Nucleus accumbens (tissue), 56 donors: ENCODE measurements around the gene EXOC4.
"Not testable (repeated sequence)": the region's sequence is repeated elsewhere in the genome, so short reads cannot be mapped to it uniquely, and the experiment has no call there.

Experiments used
- DNase-seq, 56 donors: peaks; one replicate each; lab custom pipeline; 2025; lab: John Stamatoyannopoulos, UW

EXOC4 gene

DNA sequence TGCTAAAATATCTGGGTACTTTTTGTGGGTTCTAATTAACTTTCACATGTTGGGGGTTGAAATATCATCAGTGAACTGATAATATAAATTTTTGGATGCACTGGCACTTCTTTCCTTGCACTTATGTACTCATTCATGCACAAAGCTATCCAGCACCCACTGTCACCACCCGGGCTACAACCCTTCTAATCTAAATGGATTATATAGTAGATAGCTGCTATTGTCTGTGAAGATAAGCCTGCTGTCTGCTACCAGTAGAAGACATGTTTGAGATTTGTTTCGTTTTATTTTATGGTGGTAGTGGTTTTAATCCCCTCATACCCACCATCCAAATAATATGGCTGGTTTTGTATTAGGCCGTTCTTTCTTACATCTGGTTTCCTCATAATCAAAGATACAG is 520.7 kb downstream of the EXOC4 start:
- no peak for DNase-seq

DNA sequence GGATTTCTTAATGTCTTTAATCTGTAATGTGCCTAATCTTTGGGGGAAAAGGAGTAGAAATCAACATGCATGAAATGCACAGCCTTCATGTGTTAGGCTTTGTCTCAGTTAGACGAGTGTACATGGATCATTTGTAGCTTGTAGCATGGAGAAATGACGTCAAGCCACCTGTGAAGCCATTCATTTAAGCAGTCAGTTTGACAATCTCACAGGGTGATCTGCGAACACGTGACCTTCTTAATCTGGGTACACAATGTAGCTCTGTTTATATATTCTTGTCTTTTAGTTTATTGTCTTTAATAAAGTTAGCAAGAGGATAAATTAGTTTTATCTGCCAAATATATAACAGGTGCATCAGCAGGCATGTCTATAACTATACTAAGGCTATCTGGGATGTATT is 522.3 kb downstream of the EXOC4 start:
- no peak for DNase-seq

GRCh38 chr7:133776266-133776665 is 523.4 kb downstream of the EXOC4 start:
- no peak for DNase-seq

- DNase-seq: no peak
These were observed 524.8 kb downstream of the EXOC4 start for GRCh38 chr7:133777701-133778100.

GRCh38 chr7:133778472-133778871 is 525.6 kb downstream of the EXOC4 start:
- DNase-seq: no peak

- DNase-seq: not testable (repeated sequence)
These were observed 526.7 kb downstream of the EXOC4 start for GRCh38 chr7:133779538-133779937.

- DNase-seq: no peak
These were observed 528.0 kb downstream of the EXOC4 start for GRCh38 chr7:133780912-133781311.

GRCh38 chr7:133781486-133782090 is 528.7 kb downstream of the EXOC4 start:
- no peak for DNase-seq

DNA sequence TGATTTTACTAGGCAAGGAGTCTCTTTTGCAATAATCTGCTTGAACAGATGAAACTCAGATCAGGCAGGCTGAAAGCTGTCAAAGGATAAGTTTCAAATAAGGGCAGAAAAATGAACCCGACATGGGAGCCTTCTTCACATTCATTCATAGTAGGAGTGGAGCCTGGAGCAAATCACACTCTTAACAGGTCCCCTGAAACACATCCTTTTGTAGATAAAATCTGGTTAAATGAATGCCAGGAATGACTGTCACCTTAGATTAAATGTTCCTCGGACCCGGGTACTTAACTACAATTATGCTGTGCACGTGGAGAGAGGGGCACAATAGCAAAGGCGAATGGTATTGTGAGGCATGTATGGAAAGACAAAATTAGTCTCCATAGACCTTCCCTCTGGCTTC is 529.6 kb downstream of the EXOC4 start:
- no peak for DNase-seq

- DNase-seq: no peak
These were observed 530.4 kb downstream of the EXOC4 start for GRCh38 chr7:133783276-133783675.

DNA sequence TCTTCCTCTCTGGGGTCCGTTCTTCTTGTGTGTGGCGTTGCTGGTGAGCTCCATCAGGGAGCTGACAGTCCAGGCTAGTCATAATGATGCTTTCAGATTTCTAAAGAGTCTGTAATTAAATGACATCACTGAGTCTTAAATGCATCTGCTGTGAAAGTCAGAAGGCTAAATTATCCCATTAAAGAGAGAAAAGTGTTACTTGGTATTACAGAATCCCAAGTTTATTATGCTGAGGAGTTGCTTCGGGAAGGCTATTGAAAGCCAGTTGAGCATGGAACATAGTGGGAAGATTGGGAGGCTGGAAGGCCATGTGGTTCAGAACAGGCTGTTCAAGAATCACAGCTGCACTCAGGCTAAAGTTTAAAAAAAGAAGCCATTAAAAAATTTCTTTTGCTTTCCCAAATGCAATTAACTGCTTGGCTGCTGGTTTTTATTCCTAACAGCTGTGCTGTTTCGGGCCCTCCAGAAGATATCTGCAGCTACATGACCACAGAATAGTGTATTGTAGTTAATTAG is 531.7 kb downstream of the EXOC4 start:
- no peak for DNase-seq

DNA sequence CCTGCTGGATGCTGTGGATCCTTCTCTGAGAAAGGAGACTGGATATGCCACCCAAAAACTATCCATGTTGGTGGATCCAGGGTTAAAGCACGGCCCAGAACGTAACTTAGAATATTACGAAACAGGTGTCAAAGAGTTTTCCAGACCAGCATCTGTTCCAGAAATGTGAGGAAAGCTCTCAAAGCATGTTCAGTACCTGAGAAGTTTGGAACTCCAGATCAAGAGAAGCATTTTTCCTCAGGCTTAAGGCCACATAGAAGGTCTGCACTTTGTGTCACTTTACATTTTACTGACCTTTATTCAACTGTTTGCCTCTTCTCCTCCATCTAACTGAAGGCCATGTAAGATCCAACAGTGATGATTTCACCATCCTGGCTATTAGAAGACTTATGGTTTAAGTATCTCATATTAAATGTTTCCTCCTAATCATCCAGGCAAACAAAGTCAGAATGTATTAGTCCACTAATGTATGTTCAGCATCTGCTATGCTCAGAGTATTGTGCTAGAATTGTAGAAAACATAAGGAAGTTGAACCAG is 533.6 kb downstream of the EXOC4 start:
- no peak for DNase-seq

GRCh38 chr7:133789974-133790373 is 537.1 kb downstream of the EXOC4 start:
- no peak for DNase-seq

- DNase-seq: no peak
These were observed 538.0 kb downstream of the EXOC4 start for GRCh38 chr7:133790911-133791310.

DNA sequence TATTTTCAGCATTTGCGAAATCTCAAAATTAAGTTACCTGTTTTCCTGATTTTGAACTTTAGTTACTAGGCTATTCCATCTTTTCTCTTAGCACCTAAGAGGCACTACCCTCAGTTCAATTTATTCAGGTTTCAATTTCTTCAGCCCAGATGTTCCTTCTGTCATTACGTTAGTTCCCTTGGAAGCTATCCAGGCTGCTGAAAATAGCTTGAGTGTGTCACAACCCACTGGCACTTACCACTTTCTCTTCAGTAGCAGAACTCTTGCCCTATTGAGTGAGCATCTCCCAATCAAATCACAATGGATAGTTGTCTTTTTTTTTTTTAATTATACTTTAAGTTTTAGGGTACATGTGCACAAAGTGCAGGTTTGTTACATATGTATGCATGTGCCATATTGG is 541.6 kb downstream of the EXOC4 start:
- DNase-seq: no peak

GRCh38 chr7:133795068-133795665 is 542.3 kb downstream of the EXOC4 start:
- DNase-seq: no peak

- no peak for DNase-seq
These were observed 544.2 kb downstream of the EXOC4 start for GRCh38 chr7:133796782-133797745.

DNA sequence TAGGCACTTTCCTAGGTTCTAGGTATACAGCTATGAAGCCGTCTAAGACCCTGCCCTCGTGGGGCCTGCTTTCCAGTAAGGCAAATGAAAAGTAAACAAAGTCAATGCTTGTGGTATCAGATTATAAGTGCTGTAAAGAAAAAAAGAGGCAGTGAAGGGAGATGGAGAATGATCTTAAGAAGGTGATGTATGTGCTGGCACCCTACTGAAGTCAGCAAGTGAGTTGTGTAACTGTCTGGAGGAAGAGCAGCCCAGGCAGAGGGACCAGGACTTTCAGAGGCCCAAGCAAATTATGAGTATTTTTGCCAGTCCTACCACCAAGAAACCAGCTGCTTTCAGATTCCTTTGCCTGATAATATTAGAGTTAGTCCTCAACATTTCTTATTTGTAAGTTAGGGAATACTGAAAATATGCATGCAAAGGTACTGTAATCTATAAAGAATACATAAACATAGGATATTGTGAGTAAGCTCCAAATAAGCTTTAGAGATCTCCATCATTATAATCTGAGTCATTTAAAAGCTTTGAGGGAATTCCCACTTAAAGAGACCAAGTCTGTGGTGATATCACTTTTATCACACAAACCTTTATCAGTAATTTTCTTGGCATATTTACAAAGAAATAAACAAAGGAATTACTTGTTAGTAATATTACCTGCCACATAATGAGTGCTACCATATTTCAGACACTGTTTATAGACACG is 545.1 kb downstream of the EXOC4 start:
- DNase-seq: no peak

GRCh38 chr7:133801341-133801740 is 548.5 kb downstream of the EXOC4 start:
- no peak for DNase-seq

DNA sequence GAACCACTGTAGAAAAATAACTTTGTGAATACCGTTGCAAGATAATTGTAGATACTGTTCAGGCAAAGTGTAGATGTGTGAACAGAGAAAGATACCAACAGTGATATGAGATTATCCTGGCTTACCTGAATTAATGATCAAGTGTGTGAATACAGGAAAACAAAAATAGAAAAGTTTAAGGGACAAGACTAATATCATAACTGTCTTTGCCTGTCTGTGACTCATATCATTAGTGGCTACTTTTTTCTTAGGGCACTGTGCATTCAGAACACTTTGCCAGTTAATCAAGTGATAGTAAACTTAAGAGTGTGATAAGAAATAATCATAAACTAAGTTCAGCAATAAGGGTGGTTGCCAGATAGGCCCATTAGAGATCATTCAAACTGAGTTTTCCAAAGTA is 551.2 kb downstream of the EXOC4 start:
- no peak for DNase-seq
